Measurements from ENCODE around the gene MEI4.
"Not testable (repeated sequence)": the region's sequence is repeated elsewhere in the genome, so short reads cannot be mapped to it uniquely, and the experiment has no call there.

Gene MEI4

DNA sequence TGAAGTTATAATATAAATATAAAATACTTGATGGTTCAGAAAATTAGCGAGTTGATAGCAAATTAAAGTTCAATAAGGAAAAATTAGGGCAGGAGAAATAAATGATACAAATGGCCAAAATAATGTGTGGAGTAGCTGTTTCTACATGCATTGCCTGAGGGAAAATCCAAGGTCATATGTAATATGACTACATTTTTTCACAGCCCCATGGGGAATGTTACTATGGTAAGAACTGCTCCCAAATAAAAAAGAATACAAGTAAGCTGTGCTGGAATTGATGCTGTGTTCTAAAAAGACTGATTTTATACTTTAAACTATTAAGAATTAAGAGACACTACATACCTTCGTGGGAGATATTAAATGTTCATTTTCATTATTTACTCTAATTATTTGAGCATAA lies 34.1 kb downstream of the MEI4 start:
- no peak for FAIRE-seq

DNA sequence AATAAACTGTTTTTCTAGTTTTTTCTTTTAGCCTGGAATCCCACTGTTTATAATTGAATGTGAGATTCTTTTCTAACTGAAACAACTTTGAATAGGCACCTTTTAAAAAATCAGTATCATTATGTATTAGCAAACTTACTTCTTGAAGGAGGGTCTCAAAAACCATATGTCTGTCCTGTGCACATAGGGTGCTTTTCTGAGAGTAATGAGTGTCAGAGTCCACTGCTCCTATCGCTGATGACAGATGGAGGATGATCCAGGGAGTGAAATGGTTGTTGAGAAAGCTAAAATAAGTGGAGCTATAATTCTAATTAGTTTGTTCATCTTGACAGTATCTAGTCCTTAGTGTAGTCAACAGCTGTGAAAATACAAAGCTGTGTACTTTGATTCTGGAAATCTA lies 35.8 kb downstream of the MEI4 start:
- no peak for FAIRE-seq

DNA sequence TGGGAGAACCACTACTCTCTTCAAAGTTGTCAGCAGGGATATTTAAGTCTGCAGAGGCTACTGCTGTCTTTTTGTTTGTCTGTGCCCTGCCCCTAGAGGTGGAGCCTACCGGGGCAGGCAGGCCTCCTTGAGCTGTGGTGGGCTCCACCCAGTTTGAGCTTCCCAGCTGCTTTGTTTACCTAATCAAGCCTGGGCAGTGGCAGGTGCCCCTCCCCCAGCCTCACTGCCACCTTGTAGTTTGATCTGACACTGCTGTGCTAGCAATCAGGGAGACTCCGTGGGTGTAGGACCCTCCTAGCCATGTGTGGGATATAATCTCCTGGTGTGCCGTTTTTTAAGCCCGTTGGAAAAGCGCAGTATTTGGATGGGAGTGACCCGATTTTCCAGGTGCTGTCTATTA lies 47.3 kb downstream of the MEI4 start:
- FAIRE-seq = not testable (repeated sequence)

GRCh38 chr6:77707603-77708002 lies 54.8 kb downstream of the MEI4 start:
- no peak for FAIRE-seq

GRCh38 chr6:77715588-77715987 lies 62.7 kb downstream of the MEI4 start:
- no peak for FAIRE-seq

- FAIRE-seq = no peak
Measured at GRCh38 chr6:77716311-77716710, 63.5 kb downstream of the MEI4 start.

- FAIRE-seq = not testable (repeated sequence)
Measured at GRCh38 chr6:77736010-77736409, 83.2 kb downstream of the MEI4 start.

- no peak for FAIRE-seq
Measured at GRCh38 chr6:77740380-77740779, 87.5 kb downstream of the MEI4 start.

DNA sequence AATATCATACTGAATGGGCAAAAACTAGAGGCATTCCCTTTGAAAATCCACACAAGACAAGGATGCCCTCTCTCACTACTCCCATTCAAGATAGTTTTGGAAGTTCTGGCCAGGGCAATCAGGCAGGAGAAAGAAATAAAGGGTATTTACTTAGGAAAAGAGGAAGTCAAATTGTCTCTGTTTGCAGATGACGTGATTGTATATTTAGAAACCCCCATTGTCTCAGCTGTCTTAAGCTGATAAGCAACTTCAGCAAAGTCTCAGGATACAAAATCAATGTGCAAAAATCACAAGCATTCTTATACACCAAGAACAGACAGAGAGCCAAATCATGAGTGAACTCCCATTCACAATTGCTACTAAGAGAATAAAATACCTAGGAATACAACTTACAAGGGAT lies 99.3 kb downstream of the MEI4 start:
- not testable (repeated sequence) for FAIRE-seq

DNA sequence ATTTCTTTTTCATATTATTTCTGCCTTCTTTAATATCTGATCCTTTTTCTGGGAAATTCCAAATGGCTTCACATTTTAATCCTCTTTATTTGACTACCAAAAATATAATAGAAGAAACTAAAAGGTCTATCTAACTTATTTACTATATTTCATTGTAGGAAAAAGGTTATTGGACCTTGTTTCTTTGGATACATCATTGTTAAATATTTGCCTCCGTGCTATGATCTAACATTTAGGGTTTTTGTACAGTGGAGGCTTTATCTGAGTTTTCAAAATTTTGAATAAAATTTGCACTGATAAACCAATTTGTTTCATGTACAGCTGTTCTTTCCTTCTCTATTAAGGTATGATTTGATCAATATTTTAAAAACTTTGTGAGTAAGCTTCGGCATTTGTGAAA lies 109.5 kb downstream of the MEI4 start:
- FAIRE-seq = no peak

- FAIRE-seq = no peak
Measured at GRCh38 chr6:77763124-77763523, 110.3 kb downstream of the MEI4 start.

DNA sequence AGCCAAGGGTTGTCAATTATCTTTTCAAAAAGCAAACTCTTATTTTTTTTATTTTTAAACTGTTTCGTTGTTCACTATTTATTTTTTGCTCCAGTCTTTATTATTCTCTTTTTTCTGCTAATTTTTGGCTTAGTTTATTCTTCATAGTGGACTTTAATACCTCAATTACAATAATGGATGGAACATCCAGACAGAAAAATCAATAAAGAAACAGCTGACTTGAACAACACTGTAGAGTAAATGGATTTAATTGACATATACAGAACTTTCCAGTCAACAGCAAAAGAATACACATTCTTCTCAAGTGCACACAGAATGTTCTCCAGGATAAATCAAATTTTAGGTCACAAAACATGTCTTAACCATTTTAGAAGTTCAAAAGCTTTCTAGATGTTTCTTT lies 111.5 kb downstream of the MEI4 start:
- no peak for FAIRE-seq

DNA sequence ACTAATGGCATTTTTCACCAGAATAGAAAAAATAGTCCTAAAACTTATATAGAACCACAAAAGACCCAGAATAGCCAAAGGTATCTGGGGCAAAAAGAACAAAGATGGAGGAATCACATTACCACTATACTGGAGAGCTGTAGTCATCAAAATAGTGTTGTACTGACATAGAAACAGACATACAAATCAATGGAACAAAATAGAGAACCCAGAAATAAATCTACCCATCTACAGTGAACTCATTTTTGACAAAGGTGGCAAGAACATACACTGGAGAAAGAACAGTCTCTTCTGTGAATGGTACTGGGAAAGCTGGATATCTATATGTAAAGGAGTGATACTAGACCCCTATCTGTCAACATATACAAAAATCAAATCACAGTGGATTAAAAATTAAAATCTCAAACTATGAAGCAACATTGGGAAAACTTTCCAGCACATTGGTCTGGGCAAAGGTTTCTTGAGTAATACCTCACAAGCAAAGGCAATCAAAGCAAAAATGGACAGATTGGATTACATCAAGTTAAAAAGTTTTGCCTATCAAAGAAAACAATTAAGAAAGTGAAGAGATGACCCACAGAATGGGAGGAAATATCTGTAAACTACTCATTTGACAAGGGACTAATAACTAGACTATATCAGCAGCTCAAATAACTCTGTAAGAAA lies 120.5 kb downstream of the MEI4 start:
- no peak for FAIRE-seq

DNA sequence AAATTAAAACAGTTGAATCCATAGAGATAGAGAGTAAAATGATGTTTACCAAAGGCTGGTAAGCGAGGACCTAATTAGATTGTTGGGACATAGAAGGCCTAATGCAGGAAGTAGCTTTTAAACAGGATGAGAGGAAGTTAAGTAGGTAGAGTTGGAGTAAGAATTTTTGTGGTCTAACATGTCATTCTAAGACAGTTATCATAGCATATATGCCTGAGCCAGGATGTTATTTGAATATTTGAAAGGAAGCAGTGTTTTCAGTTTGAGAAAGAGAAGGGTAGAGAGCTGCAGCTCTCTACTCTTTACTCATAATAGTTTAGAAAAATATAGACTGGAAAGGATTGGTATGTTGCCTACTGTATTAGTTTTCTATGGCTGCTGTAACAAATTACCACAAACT lies 121.6 kb downstream of the MEI4 start:
- no peak for FAIRE-seq

DNA sequence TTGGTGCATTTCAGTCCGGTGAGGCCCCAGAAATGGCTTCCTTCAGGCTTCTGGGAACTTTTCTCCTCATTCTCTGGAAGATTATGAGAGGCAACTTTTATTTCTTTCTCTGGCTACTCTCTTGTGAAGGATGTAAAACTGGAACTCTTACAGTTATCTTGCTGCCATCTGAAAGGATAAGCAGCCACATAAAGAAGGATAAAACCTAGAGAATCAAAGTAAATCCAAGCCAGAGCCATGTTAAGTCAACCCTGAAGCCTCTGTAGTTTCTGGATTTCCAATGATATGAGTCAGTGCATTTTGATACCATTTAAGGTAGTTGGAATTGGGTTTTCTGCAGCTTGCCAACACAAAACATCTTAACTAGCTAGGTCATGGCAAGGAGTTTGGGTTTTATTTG lies 123.6 kb downstream of the MEI4 start:
- FAIRE-seq = no peak

DNA sequence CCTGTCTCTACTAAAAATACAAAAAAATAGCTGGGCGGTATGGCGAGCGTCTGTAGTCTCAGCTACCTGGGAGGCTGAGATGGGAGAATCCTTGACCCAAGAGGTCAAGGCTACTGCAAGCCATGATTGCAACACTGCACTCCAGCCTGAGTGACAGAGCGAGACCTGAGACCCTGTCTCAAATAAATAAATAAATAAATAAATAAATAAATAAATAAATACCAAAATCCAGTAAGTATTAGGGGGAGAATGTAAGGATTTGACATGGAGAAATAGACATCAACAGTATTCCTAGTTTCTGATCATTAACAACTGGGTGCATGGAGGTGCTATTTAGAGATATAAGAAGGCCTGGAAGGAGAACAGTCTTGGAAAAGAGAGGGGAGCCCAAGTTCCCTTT lies 125.7 kb downstream of the MEI4 start:
- FAIRE-seq = no peak

GRCh38 chr6:77786935-77787629 lies 134.2 kb downstream of the MEI4 start:
- FAIRE-seq = no peak

DNA sequence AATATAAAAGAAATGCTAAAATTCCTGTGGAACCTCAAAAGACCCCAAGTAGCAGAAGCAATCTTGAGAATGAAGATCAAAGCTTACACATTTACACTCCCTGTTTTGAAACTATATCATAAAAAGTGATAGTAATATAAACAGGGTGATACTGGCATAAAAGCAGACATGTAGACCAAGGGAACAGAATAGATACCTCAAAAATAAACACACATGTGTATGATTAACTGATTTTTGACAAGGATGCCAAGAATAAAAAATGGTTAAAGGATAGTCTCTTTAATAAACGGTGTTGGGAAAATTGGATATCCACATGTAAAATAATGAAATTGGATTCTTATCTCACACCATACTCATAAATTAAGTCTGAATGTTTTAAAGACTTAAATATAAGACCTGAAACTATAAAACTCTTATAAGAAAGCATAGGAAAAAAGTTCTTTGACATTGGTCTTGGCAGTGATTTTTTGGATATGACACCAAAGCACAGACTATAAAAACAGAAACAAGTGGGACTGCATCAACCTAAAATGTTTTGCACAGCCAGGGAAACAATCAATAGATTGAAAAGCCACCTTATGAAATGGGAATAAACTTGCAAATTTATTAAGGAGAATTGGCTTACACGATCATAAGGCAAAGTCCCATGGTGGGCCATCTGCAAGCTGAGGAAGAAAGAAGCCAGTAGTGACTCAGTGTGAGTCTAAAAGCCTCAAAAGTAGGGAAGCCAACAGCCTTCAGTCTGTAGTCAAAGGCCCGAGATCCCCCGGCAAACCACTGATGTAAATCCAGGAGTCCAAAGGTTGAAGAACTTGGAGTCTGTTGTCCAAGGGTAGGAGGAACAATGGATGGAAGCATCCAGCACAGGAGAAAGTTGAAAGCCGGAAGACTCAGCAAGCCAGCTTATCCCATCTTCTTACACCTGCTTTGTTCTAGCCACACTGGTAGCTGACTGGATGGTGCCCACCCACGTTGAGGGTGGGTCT lies 144.3 kb downstream of the MEI4 start:
- FAIRE-seq = no peak

GRCh38 chr6:77812304-77812703 lies 159.5 kb downstream of the MEI4 start:
- no peak for FAIRE-seq

DNA sequence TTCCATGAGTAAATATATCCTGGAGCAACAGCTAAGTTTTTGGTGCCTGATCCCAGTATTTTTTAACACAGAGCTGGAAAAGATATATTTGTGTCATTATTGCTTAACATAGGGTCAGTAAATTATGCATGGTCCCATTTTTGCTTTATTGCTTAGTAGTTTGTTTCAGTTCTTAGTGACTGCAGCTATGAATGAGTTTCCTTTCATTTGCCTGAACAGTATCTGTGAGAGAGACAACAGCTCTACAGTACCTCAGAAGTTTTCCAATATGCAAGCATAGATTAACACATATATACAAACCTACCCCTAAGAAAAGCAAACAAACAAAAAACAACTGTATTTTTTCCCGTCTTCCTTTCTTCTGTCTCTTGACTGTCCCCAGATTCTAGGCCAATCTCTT lies 160.3 kb downstream of the MEI4 start:
- no peak for FAIRE-seq

DNA sequence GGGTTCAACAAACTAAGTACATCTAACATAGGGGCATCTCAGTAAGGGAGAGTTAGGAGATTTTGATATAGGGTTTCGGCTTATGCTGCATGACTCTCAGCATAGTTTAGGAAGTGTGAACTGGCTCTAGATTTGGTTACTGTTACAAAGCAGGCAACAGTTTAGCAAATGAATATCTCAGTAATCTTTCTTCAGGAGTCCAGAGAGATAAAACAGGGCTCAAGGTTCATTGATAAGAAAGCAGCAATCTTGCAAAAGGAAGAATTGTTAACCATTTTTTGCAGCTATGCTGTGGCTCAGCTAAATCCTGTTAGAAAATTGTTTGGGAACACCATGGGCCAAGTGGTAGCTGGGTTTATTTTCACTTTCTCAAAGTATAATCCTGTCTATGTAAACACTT lies 161.3 kb downstream of the MEI4 start:
- FAIRE-seq = no peak

GRCh38 chr6:77815531-77815930 lies 162.7 kb downstream of the MEI4 start:
- FAIRE-seq = no peak

DNA sequence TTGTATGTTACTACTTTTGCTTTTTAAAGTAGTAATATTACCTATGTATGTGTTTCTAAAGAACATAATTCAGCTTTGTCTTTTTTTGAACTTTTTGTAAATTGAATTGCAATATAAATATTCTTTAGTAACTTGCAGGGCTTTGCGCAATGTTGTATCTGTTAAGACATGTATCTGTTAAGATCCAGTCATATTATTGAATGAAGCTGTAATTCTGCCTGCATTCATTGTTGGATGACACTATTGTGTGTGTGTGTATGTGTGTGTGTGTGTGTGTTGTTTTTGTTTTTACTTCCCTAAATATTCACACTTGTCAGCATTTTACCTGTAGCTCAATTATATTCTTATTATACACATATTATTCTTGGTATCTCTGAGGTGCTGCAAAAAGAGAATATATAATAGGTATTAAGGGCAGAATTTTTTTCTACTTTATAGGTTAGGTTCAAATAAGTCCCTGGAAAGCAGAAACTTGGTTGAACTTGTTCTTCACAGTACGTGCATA lies 164.0 kb downstream of the MEI4 start:
- no peak for FAIRE-seq

Measured in G401.6 (cell line).